Measurements from ENCODE around the gene SKP1. TPM values are rescaled to one million over a fixed set of nuclear protein-coding genes. Genes with fewer than 3 reads are reported as not detected.

Gene SKP1
- total and polyA plus RNA-seq, 10 of the 15 experiments (the other 5 are each of a cell fraction or from before 2014, with no cell fraction given), result 100 to 1,686 (median 519) TPM

GRCh38 chr5:134129411-134130238 lies 47.1 kb downstream of the SKP1 start (continued):
- TF ChIP-seq NFYA (IDR thresholded peaks at IDR 0.05; ENCODE audit: borderline replicate concordance, low read depth, low read length) (no peak), KAT2A (conservative IDR thresholded peaks at IDR 0.05; ENCODE audit: control insufficient read depth, low read depth, low read length) (no peak), RB1 (IDR thresholded peaks at IDR 0.05; ENCODE audit: borderline replicate concordance) (no peak), HDAC6 (IDR thresholded peaks at IDR 0.05; ENCODE audit: unreplicated experiment) (no peak), NR2C2 (IDR thresholded peaks at IDR 0.05; ENCODE audit: borderline replicate concordance, control insufficient read depth, insufficient read length, low read depth) (no peak), ELK1 (IDR thresholded peaks at IDR 0.05; ENCODE audit: low read depth, low read length) (no peak)

GRCh38 chr5:134128648-134128995 lies 48.1 kb downstream of the SKP1 start:
- Histone ChIP-seq H3K4me3 (no peak overlapping the region), H3K27ac (ENCODE audit: control insufficient read depth, insufficient read depth) (peak overlapping the region; percentile 71; the same call in 1 of the 2 replicates), H4K20me1 (ENCODE audit: control insufficient read depth, insufficient read depth) (no peaks in the 10 kb centered on the region), H3K79me2 (ENCODE audit: control insufficient read depth, insufficient read depth, low read length) (peaks cover 39% of the 10 kb centered on the region), H3K36me3 (ENCODE audit: control insufficient read depth in 2 of 2, insufficient read depth in 2 of 2, low read length in 1 of 2) (peaks cover 0 to 14% of the 10 kb centered on the region in 2 experiments; a peak in 3 of 4 replicates), H3K4me1 (ENCODE audit: control insufficient read depth, insufficient read depth, low read length) (peaks cover 82% of the 10 kb centered on the region), H3K9me3 (replicated peaks; ENCODE audit: control insufficient read depth, insufficient read depth, low read length) (no peaks in the 10 kb centered on the region), H3K9ac (ENCODE audit: control insufficient read depth, insufficient read depth, low read length) (no peak overlapping the region), H3K27me3 (replicated peaks in 1 of 2; ENCODE audit: control insufficient read depth in 2 of 2, insufficient read depth in 2 of 2, low read length in 1 of 2) (no peaks in the 10 kb centered on the region), H3K4me2 (ENCODE audit: control insufficient read depth, insufficient read depth) (no peak overlapping the region), H2AFZ (ENCODE audit: control insufficient read depth, low read depth, low read length) (no peak overlapping the region)
- in situ Hi-C loops (cut with MboI), result no loop called here
- BruUV-seq (replicated peaks), result no TSS peak
- POLR2A ChIA-PET, result interaction anchor here (1.4 to 19.5 kb wide), 3 partner anchors 11 to 21 kb away, joined by 4 to 291 read pairs (median 102); partner anchors contain the start of gene TCF7
- intact Hi-C loops (cut with micrococcal nuclease; ENCODE audit: unreplicated experiment), result loop anchor here (5.0 kb wide), 1 partner anchor 414 kb away; no protein-coding TSS in a partner anchor
- SMC1A ChIA-PET (ENCODE audit: uncharacterized antibody, unreplicated experiment), result interaction anchor here (0.7 to 7.6 kb wide), 4 partner anchors 11 to 189 kb away, joined by 3 to 76 read pairs (median 6); no protein-coding TSS in a partner anchor
- CTCF ChIA-PET, result interaction anchor here (4.1 to 12.1 kb wide), 4 partner anchors 12 to 87 kb away, joined by 24 to 184 read pairs (median 90); no protein-coding TSS in a partner anchor
- ATAC-seq, result no peak
- RAD21 ChIA-PET (ENCODE audit: unreplicated experiment), result interaction anchor here (1.9 to 8.7 kb wide), 5 partner anchors 9 to 89 kb away, joined by 4 to 128 read pairs (median 10); partner anchors contain the start of gene TCF7
- FAIRE-seq, result no peak
- WGBS (ENCODE audit: insufficient coverage, insufficient replicate concordance, low lambda C conversion rate, missing lambda C conversion rate), result 96% methylated on average over 5 of the region's 5 CpGs
- DNase-seq (ENCODE audit: low read depth, low spot score), result no peak
- TF ChIP-seq NFYA (IDR thresholded peaks at IDR 0.05; ENCODE audit: borderline replicate concordance, low read depth, low read length) (no peak), CBX5 (IDR thresholded peaks at IDR 0.05; ENCODE audit: low read depth) (no peak), RCOR1 (conservative IDR thresholded peaks at IDR 0.05; ENCODE audit: low read depth, low read length) (no peak), MYB (IDR thresholded peaks at IDR 0.05; ENCODE audit: borderline replicate concordance, low read depth, low read length) (no peak), PML (IDR thresholded peaks at IDR 0.05; ENCODE audit: low read length) (no peak)

All from GM12878 (cell line).